A172 (cell line): ENCODE measurements around the gene DAPP1. TPM values are rescaled to one million over a fixed set of nuclear protein-coding genes. Genes with fewer than 3 reads are reported as not detected.

Experiments
- DNase-seq: peaks from one replicate; pipeline ENCODE4 v3.0.0-alpha.2; 2015; ENCODE audit warnings: low spot score
- total RNA-seq: library from RNA; depleted of rRNA; stranded (reverse); fragments of >200 nt; shearing (Covaris generic); gene quantifications from 2 replicates; pipeline ENCODE4 v1.2.3, GENCODE V29; 2014

The DAPP1 gene
- total RNA-seq, 1 experiment from 2014 or later, result not detected

DNA sequence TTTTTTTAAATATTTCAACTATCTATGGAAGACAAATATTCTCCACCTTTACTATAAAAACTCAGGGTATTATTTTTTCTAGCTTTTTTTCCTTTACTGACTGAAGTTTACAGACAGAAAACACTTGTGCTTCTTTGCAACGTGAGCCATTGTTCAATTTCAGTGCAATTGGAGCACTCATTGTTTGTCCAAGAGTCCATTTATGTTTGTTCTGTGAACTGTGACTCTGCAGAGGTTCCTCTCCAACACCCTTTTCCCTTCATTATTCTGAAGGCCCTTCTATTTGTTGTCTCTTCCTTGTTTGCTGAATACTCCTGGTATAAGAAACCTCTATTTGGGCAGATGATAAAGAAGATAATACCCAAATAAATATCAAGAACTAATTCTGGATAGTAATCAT lies 37.4 kb downstream of the DAPP1 start:
- no peak for DNase-seq

DNA sequence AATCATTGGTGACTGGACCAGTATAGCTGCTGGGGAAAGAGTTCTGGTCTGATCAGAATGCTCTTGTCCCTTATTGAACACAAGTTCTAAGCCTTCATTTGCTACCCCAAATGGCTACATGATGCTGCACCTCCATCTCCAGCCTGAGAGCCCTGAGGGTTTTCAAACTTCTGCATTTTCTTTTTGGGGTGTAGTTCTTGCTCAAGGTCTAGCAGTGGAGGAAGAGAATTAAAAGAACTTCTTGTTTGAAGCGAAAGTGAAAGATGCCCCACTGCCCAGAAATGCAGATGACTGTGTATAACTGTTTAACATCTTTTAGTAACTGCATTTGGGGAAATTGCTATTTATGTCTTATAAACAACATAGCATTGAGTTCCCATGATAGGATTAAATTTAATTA lies 39.1 kb downstream of the DAPP1 start:
- no peak for DNase-seq

DNA sequence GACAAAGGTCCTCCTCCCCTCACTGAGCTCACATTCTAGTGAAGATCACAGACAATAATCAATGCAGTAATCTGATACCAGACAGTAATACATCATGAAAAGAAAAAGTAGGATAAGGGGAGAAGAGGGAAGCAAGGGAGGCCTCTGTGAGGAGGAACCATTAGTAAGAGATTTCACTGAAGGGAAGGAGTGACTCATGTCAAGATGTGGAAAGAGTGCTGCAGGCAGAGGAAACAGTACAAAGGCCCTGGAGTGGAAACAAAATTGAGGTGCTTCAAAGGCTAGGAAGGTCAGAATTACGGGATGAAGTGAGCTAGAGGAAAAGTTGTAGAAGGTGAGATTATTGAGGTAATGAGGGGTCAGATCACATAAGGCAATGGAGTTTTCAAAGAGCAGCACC lies 39.5 kb downstream of the DAPP1 start:
- peak; percentile 12 for DNase-seq

DNA sequence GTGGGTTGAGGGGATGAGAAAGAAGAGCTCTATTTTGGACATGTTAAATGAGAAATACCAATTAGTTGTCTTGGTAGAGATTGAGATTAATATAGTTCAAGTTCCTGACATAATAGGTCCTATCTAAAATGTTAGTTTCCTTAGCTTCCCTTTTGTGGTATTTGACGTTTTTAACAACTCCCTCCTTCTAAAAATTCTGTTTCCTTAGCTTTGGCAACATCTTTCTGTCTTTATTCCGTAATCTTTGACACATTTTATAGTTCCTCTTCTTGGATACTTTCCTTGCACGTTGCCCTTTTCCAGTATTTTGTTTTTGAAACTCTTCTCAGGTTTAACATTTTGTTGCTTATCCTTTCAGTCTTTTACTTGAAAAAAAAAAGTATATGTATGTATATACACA lies 40.7 kb downstream of the DAPP1 start:
- DNase-seq, result no peak

DNA sequence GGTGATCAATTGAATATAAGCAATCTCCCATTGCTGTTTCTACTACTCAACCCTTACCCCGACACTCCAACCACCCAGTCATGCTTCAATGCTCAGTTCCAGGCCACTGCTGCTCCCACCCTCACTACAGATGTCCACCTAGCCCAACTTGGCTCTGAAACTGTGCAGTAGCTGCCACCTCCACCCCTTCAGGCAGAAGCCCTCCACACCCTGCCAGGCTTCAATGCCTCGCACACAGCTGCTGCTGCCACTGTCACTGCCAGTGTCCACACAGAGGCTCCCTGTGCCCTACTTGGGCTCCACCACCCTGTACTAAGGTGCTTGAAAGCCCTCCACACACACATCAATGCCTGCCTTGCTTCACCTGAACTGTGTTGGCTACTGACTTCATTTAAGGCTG lies 43.0 kb downstream of the DAPP1 start:
- DNase-seq, result no peak

DNA sequence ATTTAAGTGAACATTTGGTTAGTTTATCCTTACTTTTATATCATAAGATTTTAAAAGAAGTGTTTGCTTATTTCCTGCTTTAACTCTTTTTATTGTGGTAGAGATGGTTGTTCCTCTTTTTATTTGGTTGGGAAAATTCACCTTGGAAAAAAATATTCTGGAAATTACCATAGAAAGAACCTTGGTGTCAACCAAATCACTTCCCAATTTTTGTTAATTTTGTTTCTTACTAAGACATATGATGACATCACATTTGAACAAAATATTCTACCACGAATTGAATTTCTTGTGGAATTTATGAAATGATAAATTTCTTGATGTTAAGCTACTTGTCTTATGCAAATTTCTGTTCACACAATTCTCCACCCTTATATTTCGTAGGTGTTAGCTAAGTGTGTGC lies 43.9 kb downstream of the DAPP1 start:
- no peak for DNase-seq

DNA sequence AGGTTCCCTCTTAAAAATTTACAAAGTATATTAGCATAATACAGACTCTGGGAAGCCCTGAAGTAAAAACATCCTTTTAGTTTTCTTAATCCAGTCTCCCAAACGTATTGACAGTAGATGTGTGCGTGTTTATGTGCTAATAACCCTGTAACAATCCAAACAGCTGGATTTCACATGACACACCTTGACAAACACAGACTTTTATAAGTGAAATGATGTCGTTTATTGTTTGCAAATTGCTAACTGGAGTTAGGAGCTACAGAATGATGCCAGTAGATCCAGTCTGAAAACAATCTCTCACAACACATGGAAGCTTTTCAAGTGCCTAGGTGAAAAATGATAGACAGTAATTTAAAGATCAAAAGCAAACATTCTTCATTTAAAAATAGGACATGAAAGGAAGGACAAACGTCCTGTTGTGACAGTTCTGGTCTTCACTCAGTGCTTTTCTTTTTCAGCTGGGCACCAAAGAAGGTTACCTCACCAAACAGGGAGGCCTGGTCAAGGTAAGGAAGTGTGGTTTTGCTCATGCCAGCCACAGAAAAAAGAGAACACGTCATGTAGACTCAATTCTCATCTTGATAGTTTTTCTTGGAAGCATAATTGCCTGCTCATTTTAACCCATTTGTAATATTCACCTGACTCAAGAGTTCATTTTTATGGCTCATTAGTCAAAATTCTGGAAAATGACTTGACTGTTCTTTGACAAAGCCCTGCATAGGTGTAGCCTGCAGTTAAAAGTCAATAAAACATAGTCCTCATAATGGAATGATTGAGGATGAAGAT lies 44.7 kb downstream of the DAPP1 start:
- no peak for DNase-seq

DNA sequence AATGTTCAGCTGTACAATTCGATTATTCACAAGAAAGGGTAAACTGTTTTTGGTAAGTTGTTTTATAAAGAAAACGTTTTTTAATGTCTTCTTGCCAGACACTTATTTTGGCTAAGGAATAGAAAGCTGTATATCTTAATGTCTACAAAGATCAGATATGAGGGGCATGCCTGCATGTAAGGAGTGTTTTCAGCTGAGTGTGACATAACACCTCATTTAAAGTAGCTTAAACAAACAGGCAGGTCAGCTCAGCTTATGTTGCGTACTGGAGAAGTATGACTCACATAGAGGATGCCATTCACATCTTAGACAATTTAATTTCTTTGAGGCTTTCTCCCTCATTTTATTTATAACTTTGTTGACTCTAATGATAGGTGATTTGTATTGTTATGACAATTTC lies 47.2 kb downstream of the DAPP1 start:
- peak; percentile 23 for DNase-seq

DNA sequence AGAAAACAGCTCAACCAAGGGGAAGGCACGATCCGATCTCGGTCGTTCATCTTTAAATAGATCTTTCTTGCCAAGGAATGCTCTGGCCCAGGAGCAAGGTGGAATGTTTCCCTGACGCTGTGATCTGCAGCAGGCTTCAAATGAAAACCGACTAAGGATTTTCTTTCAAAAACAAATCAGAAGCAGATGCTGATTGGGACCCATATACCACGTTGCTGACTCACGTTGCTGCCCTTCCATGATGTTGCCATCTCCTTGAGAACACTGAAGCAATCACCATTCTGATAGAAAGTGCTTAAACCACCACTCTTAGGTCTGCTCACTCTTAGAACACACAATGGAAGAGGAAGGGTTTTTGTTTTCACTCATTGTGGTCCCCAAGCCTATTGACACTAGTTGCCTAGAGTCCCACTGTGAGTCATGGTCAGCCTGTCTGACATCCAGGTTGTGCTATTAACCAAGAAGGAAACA lies 51.5 kb downstream of the DAPP1 start:
- no peak for DNase-seq

DNA sequence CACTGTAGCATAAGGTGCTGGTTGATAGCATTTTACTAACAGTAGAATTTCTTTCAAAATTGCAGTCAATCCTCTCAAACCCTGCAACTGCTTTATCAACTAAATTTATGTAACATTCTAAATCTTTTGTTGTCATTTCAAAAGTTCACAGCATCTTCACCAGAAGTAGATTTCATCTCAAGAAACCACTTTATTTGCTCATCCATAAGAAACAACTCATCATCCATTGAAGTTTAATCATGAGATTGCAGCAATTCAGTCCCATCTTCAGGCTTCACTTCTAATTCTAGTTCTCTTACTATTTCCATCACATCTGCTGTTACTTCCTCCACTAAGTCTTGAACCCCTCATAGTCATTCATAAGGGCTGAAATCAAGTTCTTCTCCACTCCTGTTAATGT lies 55.9 kb downstream of the DAPP1 start:
- no peak for DNase-seq

DNA sequence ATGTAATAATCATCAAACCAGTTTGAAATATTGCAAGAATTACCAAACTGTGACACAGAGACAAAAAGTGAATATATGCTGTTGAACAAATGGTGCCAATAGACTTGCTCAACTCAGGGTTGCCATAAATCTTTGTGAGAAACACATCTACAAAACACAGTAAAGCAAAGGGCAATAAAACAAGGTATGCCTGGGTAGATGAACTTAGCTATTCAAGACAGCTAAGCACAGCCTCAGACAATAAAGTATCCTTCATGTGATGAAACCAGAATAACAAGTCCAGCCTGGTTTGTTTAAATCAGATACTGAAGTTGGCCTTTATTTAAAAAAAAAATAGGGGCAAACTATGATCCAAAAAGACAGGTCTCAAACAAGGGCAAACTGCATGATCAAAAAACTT lies 58.4 kb downstream of the DAPP1 start:
- DNase-seq, result no peak

DNA sequence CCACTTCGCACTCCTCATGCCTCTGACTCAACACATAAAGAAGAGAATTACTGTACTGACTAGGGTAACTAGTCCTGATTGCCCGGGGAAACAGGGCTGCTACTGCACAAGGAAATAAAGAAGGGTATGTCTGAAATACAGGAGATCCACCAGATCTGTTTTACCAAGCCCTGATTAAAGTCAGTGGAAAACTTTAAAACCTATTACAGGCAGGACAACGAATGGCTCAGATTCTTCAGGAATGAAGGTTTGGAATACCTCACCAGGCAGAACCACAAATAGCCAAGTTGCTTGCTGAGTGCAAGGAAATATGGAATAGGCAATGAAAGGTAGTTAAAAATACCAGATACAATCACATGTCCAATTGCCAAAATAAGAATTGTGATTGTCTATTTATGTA lies 60.3 kb downstream of the DAPP1 start:
- DNase-seq, result no peak

DNA sequence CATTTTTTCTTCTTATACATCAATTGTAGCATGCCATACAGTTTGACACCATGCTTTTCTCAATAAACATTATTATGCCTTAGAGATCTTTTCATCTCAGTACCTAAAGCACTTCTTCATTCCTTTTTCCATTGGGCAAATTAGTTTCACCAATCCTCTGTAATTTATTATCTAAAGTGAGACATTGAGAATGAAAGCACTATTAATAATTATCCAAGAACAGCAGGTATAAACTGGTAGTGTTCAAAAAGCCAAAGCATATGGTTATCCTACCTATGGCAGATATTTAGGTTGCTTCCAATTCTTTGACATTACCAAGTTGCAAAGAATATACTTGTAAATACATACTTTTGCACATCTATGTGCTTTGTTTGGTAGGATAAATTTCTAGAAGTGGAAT lies 62.0 kb downstream of the DAPP1 start:
- no peak for DNase-seq

DNA sequence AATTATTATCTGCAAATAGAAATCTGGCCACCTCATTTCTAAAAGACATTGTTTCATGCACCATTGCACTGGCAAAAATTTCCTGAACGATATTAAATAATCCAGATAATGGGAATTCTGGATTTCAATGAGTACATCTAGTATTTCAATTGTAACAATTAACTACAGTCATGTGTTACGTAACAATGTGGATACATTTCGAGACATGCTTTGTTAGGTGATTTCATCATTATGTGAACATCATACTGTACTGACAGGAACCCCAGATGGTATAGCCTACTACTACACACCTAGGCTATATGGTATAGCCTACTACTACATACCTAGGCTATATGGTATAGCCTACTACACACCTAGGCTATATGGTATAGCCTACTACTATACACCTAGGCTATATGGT lies 62.8 kb downstream of the DAPP1 start:
- DNase-seq, result no peak

DNA sequence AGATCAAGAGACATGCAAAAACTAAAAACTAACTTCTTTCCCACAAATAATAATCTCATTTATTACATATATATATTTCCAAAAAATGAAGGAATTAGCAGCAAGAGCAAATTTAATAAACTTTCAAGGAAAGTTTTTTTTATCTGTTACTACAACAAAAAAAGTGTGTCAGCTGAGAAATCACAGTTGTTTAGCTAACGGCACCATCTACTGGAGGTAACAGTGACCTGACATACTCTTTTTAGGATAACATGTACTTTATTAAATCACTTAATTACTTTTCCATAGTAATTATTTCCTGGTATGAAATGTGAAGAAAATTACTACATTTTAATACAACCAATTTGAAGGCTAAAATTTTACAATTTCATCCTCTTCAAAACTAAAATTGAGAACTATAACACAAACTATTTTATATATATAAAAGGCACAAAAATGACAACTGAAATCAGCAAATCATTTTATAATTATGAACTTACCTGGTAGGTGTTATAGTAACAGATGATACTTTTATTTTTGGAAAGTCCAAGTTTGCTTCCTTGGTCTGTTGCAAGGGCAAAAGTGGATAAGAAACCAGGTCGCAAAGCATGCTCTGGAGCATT lies 68.5 kb downstream of the DAPP1 start:
- DNase-seq, result peak; percentile 28

DNA sequence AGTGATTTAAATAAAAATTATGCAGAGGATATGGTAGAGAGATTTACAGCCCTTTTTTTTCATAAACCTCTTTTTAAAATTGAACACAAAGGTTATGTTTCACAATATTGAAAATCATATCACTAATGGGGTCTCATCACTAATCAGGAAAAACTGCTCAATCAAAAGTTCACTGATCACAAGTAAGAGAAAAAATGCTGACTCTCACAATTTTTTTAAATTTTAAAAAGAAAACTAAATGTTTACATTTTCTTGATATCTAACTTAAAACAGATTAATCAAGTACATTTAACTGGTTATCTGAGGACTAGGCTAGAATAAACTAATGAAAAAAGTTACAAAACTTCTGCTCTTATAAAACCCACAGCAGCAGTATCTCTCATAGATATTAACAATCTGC lies 69.1 kb downstream of the DAPP1 start:
- no peak for DNase-seq

DNA sequence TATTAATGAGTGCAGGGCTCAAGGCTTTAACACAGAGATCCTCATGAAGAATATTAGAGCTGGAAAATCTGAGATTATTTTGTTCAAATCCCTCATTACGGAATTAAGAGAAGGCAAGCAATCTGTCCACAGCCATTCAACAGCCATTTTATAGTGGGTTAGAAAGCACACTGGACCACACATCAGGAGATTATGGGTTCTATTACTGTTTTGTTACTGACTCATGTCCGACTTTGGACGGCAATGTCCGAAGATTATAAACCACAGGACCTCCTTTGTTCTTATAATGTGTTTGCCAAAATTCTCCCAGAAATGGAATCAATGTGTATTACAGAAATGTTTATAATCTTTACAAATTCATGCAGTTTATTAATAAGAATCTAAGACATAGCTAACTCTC lies 69.5 kb downstream of the DAPP1 start:
- peak; percentile 21 for DNase-seq

DNA sequence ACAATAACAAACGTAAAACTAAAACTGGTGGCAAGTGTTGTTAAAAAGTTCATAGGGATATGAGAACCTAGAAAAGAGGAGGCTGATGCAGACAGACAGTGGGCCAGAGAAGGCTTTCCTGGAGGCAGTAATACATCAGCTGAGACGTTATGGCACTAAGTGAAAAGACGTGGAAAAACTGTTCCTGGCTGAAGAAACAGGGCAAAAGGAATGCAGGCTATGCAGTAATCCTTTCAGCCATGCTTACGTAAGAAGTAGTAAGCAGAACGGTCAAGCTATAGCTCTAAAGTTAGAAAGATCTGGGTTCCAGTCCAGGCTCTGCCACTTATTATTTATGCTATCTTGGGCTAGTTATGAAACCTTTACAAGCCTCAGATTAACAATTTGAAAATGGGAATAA lies 71.2 kb downstream of the DAPP1 start:
- no peak for DNase-seq

DNA sequence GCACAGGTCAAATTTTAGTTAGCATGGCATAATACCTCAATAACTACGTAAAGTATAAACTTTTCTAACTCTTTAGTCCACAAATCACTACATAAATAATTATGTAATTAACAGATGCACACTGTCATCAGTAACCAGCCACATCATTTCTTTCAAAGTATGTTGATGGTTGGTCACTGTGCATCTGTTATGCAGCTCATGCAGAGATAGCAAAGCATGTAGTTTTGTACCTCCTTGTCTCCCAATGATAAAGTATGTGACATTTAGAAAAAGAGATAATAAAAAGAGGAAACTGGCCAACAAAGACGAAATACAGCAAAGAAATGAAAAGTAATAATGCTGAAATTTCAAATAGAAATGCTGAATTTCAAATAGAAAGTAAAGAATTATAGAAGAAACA lies 74.7 kb downstream of the DAPP1 start:
- DNase-seq, result no peak

DNA sequence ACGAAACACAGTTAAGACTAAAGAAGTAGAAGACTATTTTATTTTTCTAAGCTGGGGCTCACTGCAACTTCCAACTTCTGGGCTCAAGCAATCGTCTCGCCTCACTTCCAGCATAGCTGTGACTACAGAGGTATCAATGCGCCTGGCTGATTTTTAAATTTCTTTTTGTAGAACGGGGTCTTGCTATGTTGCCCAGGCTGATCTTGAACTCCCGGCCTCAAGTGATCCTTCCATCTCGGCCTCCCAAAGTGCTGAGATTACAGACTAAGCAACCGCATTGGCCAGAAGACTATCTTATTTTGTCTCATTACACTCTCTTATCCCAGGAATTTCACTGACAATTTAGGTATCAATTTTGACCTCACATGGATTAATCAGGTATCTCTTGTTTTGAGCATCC lies 76.4 kb downstream of the DAPP1 start:
- DNase-seq, result no peak

DNA sequence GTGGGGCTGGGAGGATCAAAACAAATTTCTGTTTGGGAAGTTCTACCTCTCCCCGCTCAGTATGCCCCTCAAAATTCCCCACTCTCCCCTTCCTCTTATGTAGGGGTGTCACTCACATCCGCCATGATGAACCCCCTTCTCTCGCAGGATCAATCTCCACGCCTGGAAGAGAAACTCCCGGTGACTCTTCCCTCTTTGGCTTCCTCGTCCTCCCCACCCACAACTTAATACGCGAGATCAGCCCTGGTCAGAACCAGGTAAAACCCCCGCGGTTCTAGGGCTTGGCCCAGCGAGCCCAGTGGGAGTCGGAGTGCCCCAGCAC lies 77.2 kb downstream of the DAPP1 start:
- no peak for DNase-seq

DNA sequence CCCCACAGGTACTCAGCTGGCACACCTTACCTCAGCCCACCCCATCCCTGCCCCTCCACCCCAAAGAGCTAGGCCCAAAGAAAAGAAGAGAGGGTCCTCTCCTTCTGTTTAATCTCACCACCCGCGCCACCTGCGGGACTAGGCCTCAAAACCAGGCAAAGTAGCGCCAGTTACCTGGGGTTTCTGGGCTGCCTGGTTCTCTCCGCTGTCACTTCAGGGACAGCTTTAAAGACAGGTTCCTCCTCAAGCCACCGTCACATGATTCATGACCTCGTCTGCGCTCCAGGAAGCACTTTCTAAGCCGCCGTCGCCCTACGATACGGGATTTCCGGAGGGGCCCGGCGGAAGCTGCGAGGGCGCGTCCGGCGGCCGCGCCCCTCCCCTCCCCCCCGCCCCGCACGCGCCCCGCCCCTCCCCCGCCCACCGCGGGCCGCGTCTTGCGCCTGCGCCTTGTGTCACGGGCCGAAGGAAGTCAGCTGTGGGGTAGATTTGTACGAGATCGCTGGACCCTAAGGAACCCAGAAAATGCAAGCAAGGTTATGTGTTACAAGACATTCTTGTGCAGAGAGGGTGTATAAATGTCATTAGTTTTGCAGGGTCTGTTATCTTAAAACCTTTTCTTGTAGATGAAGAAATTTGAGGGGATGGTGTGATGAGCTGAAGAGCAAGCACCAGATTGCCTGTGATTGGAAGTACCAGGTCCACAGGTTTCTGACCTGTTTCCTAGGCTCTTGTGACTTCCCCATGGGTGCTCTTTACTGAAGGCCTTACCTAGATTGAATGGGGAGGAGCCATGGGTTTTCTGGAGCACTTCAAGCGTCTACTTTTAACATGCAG lies 77.8 kb downstream of the DAPP1 start, which contains the start of gene LAMTOR3:
TSS of gene LAMTOR3 (minus strand) at position 267 of the 837 bp plus-strand sequence. CDS start 464 bp downstream, outside the sequence.
- DNase-seq, result peak; percentile 85

DNA sequence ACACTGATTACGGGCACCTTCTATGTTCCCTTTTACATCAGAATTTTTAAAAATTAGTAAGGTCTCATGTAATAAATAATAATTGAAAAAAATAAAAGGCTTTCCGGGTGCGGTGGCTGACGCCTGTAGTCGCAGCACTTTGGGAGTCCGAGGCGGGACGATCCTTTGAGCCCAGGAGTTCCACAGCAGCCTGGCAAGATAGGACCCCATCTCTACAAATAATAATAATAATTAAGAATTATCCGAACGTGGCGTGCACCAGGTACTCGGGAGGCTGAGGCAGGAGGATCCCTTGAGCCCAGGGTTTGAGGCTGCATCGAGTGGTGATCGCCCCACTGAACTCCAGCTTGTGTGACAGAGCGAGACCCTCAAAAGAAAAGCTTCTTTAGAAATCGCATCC lies 78.4 kb downstream of the DAPP1 start:
- no peak for DNase-seq
